GM12878 (cell line): Measurements from ENCODE around the gene ARHGEF17. TPM values are rescaled to one million over a fixed set of nuclear protein-coding genes. Genes with fewer than 3 reads are reported as not detected.

Source experiments
- ATAC-seq: fragments of 200-7000 bp; cut with Tn5 transposase; 3 replicates; pipeline ENCODE4 v1.9.1; 2020; ENCODE audit warnings: mild to moderate bottlenecking, moderate library complexity
- BruUV-seq: library from RNA; stranded (reverse); fragments of 400-500 nt; replicated peaks from 2 replicates; lab custom pipeline; 2021; lab: Mats Ljungman, UMichigan
- CTCF ChIA-PET: fragments of 300-600 bp; sonication (Branson Sonifier 250); formaldehyde crosslinking; extraction: SDS; loops from one replicate; lab custom pipeline; 2021; ENCODE audit warnings: inconsistent platforms; lab: Yijun Ruan, JAX
- POLR2A ChIA-PET: fragments of 350-600 bp; formaldehyde crosslinking; extraction: SDS; loops from one replicate; lab custom pipeline; 2021; ENCODE audit warnings: inconsistent platforms; lab: Charles Lee
- RAD21 ChIA-PET: fragments of 300-600 bp; sonication (Branson Sonifier 250); formaldehyde crosslinking; loops from one replicate; lab custom pipeline; 2023; ENCODE audit warnings: antibody characterized with exemption; ENCODE audit not compliant: unreplicated experiment; lab: Charles Lee
- SMC1A ChIA-PET: fragments of 300-600 bp; sonication (Branson Sonifier 250); formaldehyde crosslinking; loops from one replicate; lab custom pipeline; 2023; ENCODE audit not compliant: unreplicated experiment, uncharacterized antibody; lab: Charles Lee
- DNase-seq: peaks from one replicate; pipeline ENCODE4 v3.0.0-alpha.2; 2011; ENCODE audit warnings: low read depth, low spot score
- FAIRE-seq: peaks from 3 replicates; lab custom pipeline; 2011; peaks lifted over from hg19 to GRCh38; lab: Jason Lieb, UNC
- H2AFZ ChIP-seq: 2 replicates; pipeline ENCODE4 v1.6.0; 2011; ENCODE audit warnings: low read depth, low read length, control low read depth; ENCODE audit not compliant: control insufficient read depth
- H3K27ac ChIP-seq: 2 replicates; pipeline ENCODE4 v1.5.1; 2011; ENCODE audit warnings: control low read depth; ENCODE audit not compliant: control insufficient read depth, insufficient read depth
- H3K27me3 ChIP-seq, 2 experiments: replicated peaks in 1 of 2; 2 replicates each; pipeline versions ENCODE4 v1.6.0 to v1.6.1; 2011; ENCODE audit warnings: low read length in 1 of 2; ENCODE audit not compliant: control insufficient read depth in 2 of 2, insufficient read depth in 2 of 2
- H3K36me3 ChIP-seq, 2 experiments: 2 replicates each; pipeline ENCODE4 v1.5.1; 2011; ENCODE audit warnings: low read length in 1 of 2; ENCODE audit not compliant: control insufficient read depth in 2 of 2, insufficient read depth in 2 of 2
- H3K4me1 ChIP-seq: 2 replicates; pipeline ENCODE4 v1.6.1; 2011; ENCODE audit warnings: mild to moderate bottlenecking, low read length, moderate library complexity, mixed read lengths; ENCODE audit not compliant: control insufficient read depth, insufficient read depth
- H3K4me2 ChIP-seq: 2 replicates; pipeline ENCODE4 v1.6.0; 2011; ENCODE audit warnings: control low read depth; ENCODE audit not compliant: control insufficient read depth, insufficient read depth
- H3K4me3 ChIP-seq: fragments of 200-600 bp; sonication (generic); 2 replicates; pipeline ENCODE4 v1.5.1; 2016
- H3K79me2 ChIP-seq: 2 replicates; pipeline ENCODE4 v1.6.0; 2011; ENCODE audit warnings: low read length; ENCODE audit not compliant: control insufficient read depth, insufficient read depth
- H3K9ac ChIP-seq: 2 replicates; pipeline ENCODE4 v1.8.0; 2011; ENCODE audit warnings: low read length, control low read depth, mixed read lengths; ENCODE audit not compliant: control insufficient read depth, insufficient read depth
- H3K9me3 ChIP-seq: replicated peaks from 3 replicates; pipeline ENCODE4 v1.5.1; 2011; ENCODE audit warnings: mild to moderate bottlenecking, low read length; ENCODE audit not compliant: control insufficient read depth, insufficient read depth
- H4K20me1 ChIP-seq: 2 replicates; pipeline ENCODE4 v1.6.0; 2011; ENCODE audit not compliant: control insufficient read depth, insufficient read depth
- BHLHE40 ChIP-seq, 2 experiments: fragments of 450-650 bp in 1 of 2; IDR thresholded peaks; 2 replicates each; pipeline ENCODE4 v1.6.1; 2011 to 2017; ENCODE audit warnings: low read depth in 2 of 2, borderline replicate concordance in 1 of 2, improper control_type of control experiment in 1 of 2, low read length in 1 of 2, mild to moderate bottlenecking in 1 of 2
- E2F8 ChIP-seq: fragments of 450-650 bp; IDR thresholded peaks from 2 replicates; pipeline ENCODE4 v1.6.1; 2018; ENCODE audit warnings: mild to moderate bottlenecking, low read depth, moderate library complexity; ENCODE audit not compliant: partially characterized antibody
- IKZF1 ChIP-seq: fragments of 450-650 bp; conservative IDR thresholded peaks from 2 replicates; pipeline ENCODE4 v1.6.1; 2017; ENCODE audit warnings: antibody characterized with exemption, mild to moderate bottlenecking
- IKZF2 ChIP-seq, 2 experiments: fragments of 450-650 bp; IDR thresholded peaks; 2 replicates each; pipeline ENCODE4 v1.6.1; 2017; ENCODE audit warnings: mild to moderate bottlenecking in 2 of 2, moderate library complexity in 2 of 2
- MEF2B ChIP-seq: fragments of 450-650 bp; IDR thresholded peaks from 2 replicates; pipeline ENCODE4 v1.6.1; 2018; ENCODE audit warnings: mild to moderate bottlenecking, moderate library complexity; ENCODE audit not compliant: partially characterized antibody, poor library complexity, severe bottlenecking
- ZNF384 ChIP-seq: IDR thresholded peaks from 2 replicates; pipeline ENCODE4 v1.6.1; 2012; ENCODE audit warnings: low read depth, mild to moderate bottlenecking, low read length, improper control_type of control experiment, borderline replicate concordance
- ZNF687 ChIP-seq: fragments of 450-650 bp; IDR thresholded peaks from 2 replicates; pipeline ENCODE4 v1.6.1; 2017; ENCODE audit warnings: mild to moderate bottlenecking, moderate library complexity
- WGBS: methylation state at CpG from one replicate; pipeline ENCODE4 v1.1.6; 2016; ENCODE audit warnings: low lambda C conversion rate; ENCODE audit not compliant: insufficient replicate concordance, insufficient coverage; ENCODE audit errors: missing lambda C conversion rate; 5-methylcytosine and 5-hydroxymethylcytosine counted together
- in situ Hi-C: fragments of 300-500 bp; cut with MboI; formaldehyde crosslinking; loops from 9 replicates; pipeline ENCODE4 v1.14.3; 2018; ENCODE audit warnings: mixed read lengths
- intact Hi-C: fragments of 100-400 bp; cut with micrococcal nuclease; formaldehyde crosslinking; loops from one replicate; pipeline ENCODE4 v1.14.2; 2022; ENCODE audit not compliant: unreplicated experiment
- polyA plus RNA-seq, 11 experiments: library from polyadenylated mRNA; depleted of rRNA in 4 of 11; unstranded in 6 of 11; stranded (reverse) in 5 of 11; fragments of >200 nt; fragmentation: Nextera tagmentation in 4 of 11; fragmentation: Illumina TruSeq in 1 of 11; extraction: Ambion mirVana in 4 of 11; extraction: Trizol in 1 of 11; gene quantifications; 1 replicate in 1 of 11; 2 replicates in 10 of 11; pipeline versions ENCODE4 v1.2.1 to v1.2.3, GENCODE V29; 2011 to 2016; ENCODE audit warnings: inconsistent platforms in 2 of 11, missing spikeins in 2 of 11, low read depth in 1 of 11
- total RNA-seq, 4 experiments: library from RNA; depleted of rRNA in 3 of 4; stranded (reverse); fragments of >200 nt in 3 of 4; fragmentation: Illumina TruSeq in 1 of 4; extraction: Trizol in 1 of 4; gene quantifications; 2 replicates each; pipeline versions ENCODE4 v1.2.1 to v1.2.3, GENCODE V29; 2013 to 2021

ARHGEF17 gene
- total and polyA plus RNA-seq, 10 of the 15 experiments (the other 5 are each of a cell fraction or from before 2014, with no cell fraction given), result 0.15 to 11.0 (median 1.7) TPM

DNA sequence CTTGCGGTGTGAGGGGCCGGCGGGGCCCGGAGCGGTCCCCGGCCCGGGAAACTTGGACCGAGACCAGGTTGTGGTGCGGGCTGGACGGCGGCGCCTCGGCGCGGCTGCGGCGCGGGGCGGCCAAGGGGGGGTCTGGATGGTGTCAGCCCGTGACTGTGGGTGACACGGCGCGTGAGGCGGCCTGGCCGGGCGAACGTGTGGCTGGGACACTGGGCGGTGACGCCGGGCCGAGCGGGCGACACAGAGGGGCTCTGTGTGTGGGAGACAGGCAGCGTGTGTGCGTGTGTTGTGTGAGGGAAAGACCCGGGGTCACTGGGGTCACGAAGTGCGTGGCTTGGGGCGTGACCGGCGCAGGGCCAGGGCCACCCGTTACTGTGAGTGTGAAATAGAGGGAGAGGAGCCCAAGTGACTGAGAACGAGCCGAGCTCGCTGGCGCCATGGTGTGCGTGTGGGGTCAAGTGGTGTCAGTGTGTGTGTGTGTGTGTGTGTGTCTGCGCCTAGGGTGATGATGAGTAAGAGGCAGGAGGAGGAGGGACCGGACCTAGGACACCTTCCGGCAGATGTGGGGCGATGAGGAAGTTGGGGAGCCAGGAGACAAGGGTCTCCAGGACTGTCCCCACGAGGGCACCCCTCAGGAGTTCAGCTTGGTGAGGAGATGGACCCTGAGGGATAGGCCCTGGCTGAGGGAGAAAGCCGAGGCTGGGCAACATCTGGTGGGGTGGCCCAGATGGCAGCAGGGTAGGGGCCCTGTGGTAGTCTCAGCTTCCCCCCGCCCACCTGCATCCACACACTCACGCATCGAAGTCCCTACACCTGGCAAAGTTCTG lies 68.9 kb downstream of the ARHGEF17 start (continued):
- no peak; the same call in 1 of the 2 replicates for TF ChIP-seq ZNF687

GRCh38 chr11:73379189-73379880 lies 71.3 kb downstream of the ARHGEF17 start:
- no peak for FAIRE-seq
- ChIA-PET CTCF (interaction anchor here (1.0 to 25.6 kb wide), 5 partner anchors 10 to 281 kb away, joined by 3 to 400 read pairs (median 4); no protein-coding TSS in a partner anchor), SMC1A (interaction anchor here (0.8 to 1.7 kb wide), 4 partner anchors 9 to 38 kb away, joined by 3 to 4 read pairs (median 4); no protein-coding TSS in a partner anchor), POLR2A (interaction anchor here (0.5 to 1.9 kb wide), 4 partner anchors 10 to 78 kb away, joined by 3 to 12 read pairs (median 6); no protein-coding TSS in a partner anchor), RAD21 (interaction anchor here (0.6 to 2.1 kb wide), 6 partner anchors 14 to 237 kb away, joined by 3 to 9 read pairs (median 4); partner anchors contain the start of gene FCHSD2)
- no peak for DNase-seq
- H2AFZ ChIP-seq, result no peak overlapping the region
- H3K27me3 ChIP-seq, result no peaks in the 10 kb centered on the region
- peaks cover 82% of the 10 kb centered on the region for H3K79me2 ChIP-seq
- no peaks in the 10 kb centered on the region for H4K20me1 ChIP-seq
- H3K36me3 ChIP-seq, result no peaks in the 10 kb centered on the region; a peak in 1 of 4 replicates
- TF ChIP-seq IKZF1, result 0 out of 2 replicates have a peak, but pooled peaks have one; percentile 21
- TF ChIP-seq BHLHE40 (IDR thresholded peaks at IDR 0.05; ENCODE audit: borderline replicate concordance in 1 of 2, low read depth in 2 of 2, low read length in 1 of 2), result peak in 1 of 2 experiments; percentile 22; a peak in 1 of 4 replicates
- peak; percentile 34 for TF ChIP-seq MEF2B
- no peak for TF ChIP-seq ZNF384
- peak in 1 of 2 experiments; percentile 12; a peak in 1 of 4 replicates for TF ChIP-seq IKZF2 (IDR thresholded peaks at IDR 0.05)
- no peak for TF ChIP-seq E2F8
- 6% methylated on average over 10 of the region's 10 CpGs for WGBS
- in situ Hi-C loops (no loop called here), intact Hi-C loops (loop anchor here (5.0 kb wide), 1 partner anchor 72 kb away; the partner anchor contains the start of gene ARHGEF17)
- peaks cover 61% of the 10 kb centered on the region for H3K4me1 ChIP-seq
- peak overlapping the region; percentile 81 for H3K4me3 ChIP-seq
- no TSS peak for BruUV-seq
- ATAC-seq, result no peak
- H3K9ac ChIP-seq, result peak overlapping the region; percentile 92
- peak overlapping the region; percentile 95 for H3K27ac ChIP-seq
- H3K9me3 ChIP-seq, result no peaks in the 10 kb centered on the region
- peak overlapping the region; percentile 88 for H3K4me2 ChIP-seq
